Measurements from ENCODE around the gene KDM3B. TPM values are rescaled to one million over a fixed set of nuclear protein-coding genes. Genes with fewer than 3 reads are reported as not detected.
A peak's percentile ranks its signal among the peaks of the same experiment; 100 is the strongest.

KDM3B gene
- total RNA-seq, 4 donors from 2014 or later, result 60.8 to 101 (median 76.6) TPM

- Histone ChIP-seq H3K36me3 (no peaks in the 10 kb centered on the region), H3K27ac (peak overlapping the region in 2 of 4 donors; percentile 5 to 10), H3K27me3 (no peaks in the 10 kb centered on the region), H3K9me3 (no peaks in the 10 kb centered on the region), H3K4me1 (peaks cover 8 to 31% (median 16%) of the 10 kb centered on the region in 4 donors), H3K4me3 (no peak overlapping the region)
- no peak for TF ChIP-seq CTCF (IDR thresholded peaks at IDR 0.05)
- no peak for TF ChIP-seq POLR2A (IDR thresholded peaks at IDR 0.05)
- no peak for TF ChIP-seq POLR2AphosphoS5 (IDR thresholded peaks at IDR 0.05)
- no peak for TF ChIP-seq EP300 (IDR thresholded peaks at IDR 0.05; ENCODE audit: low read depth)
- intact Hi-C loops (cut with DNase I; ENCODE audit: low total_unique reads) (loop anchor here (5.0 kb wide), 1 partner anchor 81 kb away; the partner anchor contains the start of gene ETF1), in situ Hi-C loops (cut with MboI; ENCODE audit: low pct_ligation_motif_present in 1 of 4, low pct_unique_long_range_greater_than_20kb in 1 of 4, low sequenced_read_pairs in 3 of 4) (no loop called here)
- no peak for DNase-seq
- 61 to 81% methylated on average over 6 to 11 of the region's 11 CpGs for WGBS, 2 donors (ENCODE audit: low coverage in 1 of 2)
Observed at GRCh38 chr5:138461343-138462125, 109.0 kb downstream of the KDM3B start.

- in situ Hi-C loops (cut with MboI; ENCODE audit: low pct_ligation_motif_present in 1 of 4, low pct_unique_long_range_greater_than_20kb in 1 of 4, low sequenced_read_pairs in 3 of 4), result no loop called here
- H3K4me1 ChIP-seq, result peaks cover 12 to 40% (median 23%) of the 10 kb centered on the region in 4 donors
- H3K9me3 ChIP-seq, result no peaks in the 10 kb centered on the region
- H3K36me3 ChIP-seq, result no peaks in the 10 kb centered on the region
- peak; percentile 41 for DNase-seq
- TF ChIP-seq POLR2AphosphoS5 (IDR thresholded peaks at IDR 0.05) (no peak), EP300 (IDR thresholded peaks at IDR 0.05; ENCODE audit: low read depth) (no peak), POLR2A (IDR thresholded peaks at IDR 0.05) (no peak), CTCF (IDR thresholded peaks at IDR 0.05) (no peak)
- H3K27me3 ChIP-seq, result no peaks in the 10 kb centered on the region
- WGBS, 2 donors (ENCODE audit: low coverage in 1 of 2), result 14% methylated on average over 21 of the region's 21 CpGs; no CpG with 5 or more reads in 1 of the 2 donors
- H3K27ac ChIP-seq, result peak overlapping the region; percentile 95 to 99 (median 98)
- intact Hi-C loops (cut with DNase I; ENCODE audit: low total_unique reads), result loop anchor here (5.0 kb wide), 1 partner anchor 79 kb away; the partner anchor contains the start of gene ETF1
- peak overlapping the region; percentile 21 to 87 (median 80) for H3K4me3 ChIP-seq
Observed at GRCh38 chr5:138463419-138464007, 111.0 kb downstream of the KDM3B start.

- peak; percentile 97 for DNase-seq
- TF ChIP-seq POLR2AphosphoS5 (IDR thresholded peaks at IDR 0.05) (peak; percentile 86 to 96 (median 95)), EP300 (IDR thresholded peaks at IDR 0.05; ENCODE audit: low read depth) (no peak), POLR2A (IDR thresholded peaks at IDR 0.05) (peak; percentile 83), CTCF (IDR thresholded peaks at IDR 0.05) (peak; percentile 91 to 99 (median 95))
- in situ Hi-C loops (cut with MboI; ENCODE audit: low pct_ligation_motif_present in 1 of 4, low pct_unique_long_range_greater_than_20kb in 1 of 4, low sequenced_read_pairs in 3 of 4) (no loop called here), intact Hi-C loops (cut with DNase I; ENCODE audit: low total_unique reads) (loop anchor here (5.0 kb wide), 1 partner anchor 78 kb away; the partner anchor contains the start of gene ETF1)
- Histone ChIP-seq H3K27me3 (no peaks in the 10 kb centered on the region), H3K36me3 (no peaks in the 10 kb centered on the region), H3K4me3 (peak overlapping the region; percentile 65 to 87 (median 80)), H3K4me1 (peaks cover 12 to 35% (median 21%) of the 10 kb centered on the region in 4 donors), H3K27ac (peak overlapping the region; percentile 95 to 99 (median 98)), H3K9me3 (no peaks in the 10 kb centered on the region)
- 0% methylated on average over 29 of the region's 34 CpGs; no CpG with 5 or more reads in 1 of the 2 donors for WGBS, 2 donors (ENCODE audit: low coverage in 1 of 2)
Observed at GRCh38 chr5:138464008-138464387, 111.5 kb downstream of the KDM3B start.

All from transverse colon (tissue), 4 donors.